Lower leg skin (tissue), 4 donors: ENCODE data around the gene FNDC3A. TPM values are rescaled to one million over a fixed set of nuclear protein-coding genes. Genes with fewer than 3 reads are reported as not detected.

Source experiments
- DNase-seq, 2 donors: peaks; one replicate each; pipeline ENCODE4 v3.0.0-alpha.2; 2019; ENCODE audit warnings: low spot score in 2 of 2
- H3K4me3 ChIP-seq: fragments of 200-600 bp; sonication (generic); 2 replicates; pipeline ENCODE4 v1.5.1; 2017; ENCODE audit warnings: mild to moderate bottlenecking, low read depth; ENCODE audit not compliant: poor library complexity, severe bottlenecking
- POLR2A ChIP-seq, 2 donors: fragments of 450-650 bp; IDR thresholded peaks; one replicate each; pipeline ENCODE4 v1.6.1; 2016 to 2017; ENCODE audit warnings: antibody characterized with exemption in 2 of 2, mild to moderate bottlenecking in 1 of 2, moderate library complexity in 1 of 2
- WGBS, 2 donors: methylation state at CpG; one replicate each; pipeline ENCODE4 v1.1.5; 2018; 5-methylcytosine and 5-hydroxymethylcytosine counted together
- intact Hi-C: fragments of 100-400 bp; cut with DNase I; formaldehyde crosslinking; loops from one replicate; pipeline ENCODE4 v1.15.0; 2023; ENCODE audit warnings: low total_unique reads
- total RNA-seq, 4 donors: library from RNA; depleted of rRNA; stranded (reverse); fragments of >200 nt; gene quantifications; one replicate each; pipeline ENCODE4 v1.1.0, GENCODE V29; 2016
- TF ChIP-seq, protein P1 (sequence below), 3 donors: fragments of 450-650 bp; IDR thresholded peaks; one replicate each; pipeline ENCODE4 v1.5.1; 2016; ENCODE audit warnings: antibody characterized with exemption in 3 of 3, mild to moderate bottlenecking in 3 of 3, moderate library complexity in 2 of 3

The FNDC3A gene, protein sequence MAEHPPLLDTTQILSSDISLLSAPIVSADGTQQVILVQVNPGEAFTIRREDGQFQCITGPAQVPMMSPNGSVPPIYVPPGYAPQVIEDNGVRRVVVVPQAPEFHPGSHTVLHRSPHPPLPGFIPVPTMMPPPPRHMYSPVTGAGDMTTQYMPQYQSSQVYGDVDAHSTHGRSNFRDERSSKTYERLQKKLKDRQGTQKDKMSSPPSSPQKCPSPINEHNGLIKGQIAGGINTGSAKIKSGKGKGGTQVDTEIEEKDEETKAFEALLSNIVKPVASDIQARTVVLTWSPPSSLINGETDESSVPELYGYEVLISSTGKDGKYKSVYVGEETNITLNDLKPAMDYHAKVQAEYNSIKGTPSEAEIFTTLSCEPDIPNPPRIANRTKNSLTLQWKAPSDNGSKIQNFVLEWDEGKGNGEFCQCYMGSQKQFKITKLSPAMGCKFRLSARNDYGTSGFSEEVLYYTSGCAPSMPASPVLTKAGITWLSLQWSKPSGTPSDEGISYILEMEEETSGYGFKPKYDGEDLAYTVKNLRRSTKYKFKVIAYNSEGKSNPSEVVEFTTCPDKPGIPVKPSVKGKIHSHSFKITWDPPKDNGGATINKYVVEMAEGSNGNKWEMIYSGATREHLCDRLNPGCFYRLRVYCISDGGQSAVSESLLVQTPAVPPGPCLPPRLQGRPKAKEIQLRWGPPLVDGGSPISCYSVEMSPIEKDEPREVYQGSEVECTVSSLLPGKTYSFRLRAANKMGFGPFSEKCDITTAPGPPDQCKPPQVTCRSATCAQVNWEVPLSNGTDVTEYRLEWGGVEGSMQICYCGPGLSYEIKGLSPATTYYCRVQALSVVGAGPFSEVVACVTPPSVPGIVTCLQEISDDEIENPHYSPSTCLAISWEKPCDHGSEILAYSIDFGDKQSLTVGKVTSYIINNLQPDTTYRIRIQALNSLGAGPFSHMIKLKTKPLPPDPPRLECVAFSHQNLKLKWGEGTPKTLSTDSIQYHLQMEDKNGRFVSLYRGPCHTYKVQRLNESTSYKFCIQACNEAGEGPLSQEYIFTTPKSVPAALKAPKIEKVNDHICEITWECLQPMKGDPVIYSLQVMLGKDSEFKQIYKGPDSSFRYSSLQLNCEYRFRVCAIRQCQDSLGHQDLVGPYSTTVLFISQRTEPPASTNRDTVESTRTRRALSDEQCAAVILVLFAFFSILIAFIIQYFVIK
- total RNA-seq, result 10 to 100 TPM; 11.4 to 25.5 (median 15.5) TPM

DNA sequence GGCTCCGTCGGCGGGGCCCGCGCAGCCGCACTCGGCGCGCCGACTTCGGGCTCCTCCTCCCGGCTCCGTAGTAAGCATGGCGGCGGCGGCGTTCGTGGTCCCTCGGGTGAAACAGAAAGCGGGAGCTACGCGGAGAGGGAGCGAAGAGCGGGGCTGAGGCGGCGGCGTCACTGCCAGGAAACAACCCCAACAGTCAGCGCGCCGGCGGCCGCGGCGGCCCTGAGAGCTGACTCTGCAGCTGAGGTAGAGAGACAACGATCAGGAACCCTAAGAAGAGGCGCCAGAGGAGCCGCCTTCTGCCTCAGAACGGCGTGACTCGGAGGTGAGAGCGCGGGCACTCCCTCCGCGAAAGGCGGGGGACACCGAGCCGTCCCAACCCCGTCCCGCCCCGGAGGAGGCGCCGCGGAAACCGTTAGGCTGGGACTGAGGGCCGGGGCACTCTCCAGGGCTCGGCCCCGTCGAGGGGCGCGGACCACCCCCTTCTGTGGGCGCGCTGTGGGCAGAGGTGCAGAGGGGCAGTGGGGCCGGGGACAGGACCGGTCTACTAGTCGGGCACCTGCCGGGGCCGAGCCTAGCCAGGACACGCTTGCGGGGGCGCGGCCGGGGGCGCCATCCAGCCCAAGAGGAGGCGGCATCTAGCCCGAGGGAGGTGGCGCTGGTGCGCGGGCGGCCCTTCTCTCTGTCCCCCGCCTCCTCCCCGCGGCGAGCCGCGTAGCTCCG, at the start of gene FNDC3A:
Gene FNDC3A, plus strand, starts transcription at position 57 of the 720 bp plus-strand sequence. CDS start 30,279 bp downstream, outside the sequence.
- TF ChIP-seq POLR2A (IDR thresholded peaks at IDR 0.05), result no peak
- TF ChIP-seq, protein P1, sequence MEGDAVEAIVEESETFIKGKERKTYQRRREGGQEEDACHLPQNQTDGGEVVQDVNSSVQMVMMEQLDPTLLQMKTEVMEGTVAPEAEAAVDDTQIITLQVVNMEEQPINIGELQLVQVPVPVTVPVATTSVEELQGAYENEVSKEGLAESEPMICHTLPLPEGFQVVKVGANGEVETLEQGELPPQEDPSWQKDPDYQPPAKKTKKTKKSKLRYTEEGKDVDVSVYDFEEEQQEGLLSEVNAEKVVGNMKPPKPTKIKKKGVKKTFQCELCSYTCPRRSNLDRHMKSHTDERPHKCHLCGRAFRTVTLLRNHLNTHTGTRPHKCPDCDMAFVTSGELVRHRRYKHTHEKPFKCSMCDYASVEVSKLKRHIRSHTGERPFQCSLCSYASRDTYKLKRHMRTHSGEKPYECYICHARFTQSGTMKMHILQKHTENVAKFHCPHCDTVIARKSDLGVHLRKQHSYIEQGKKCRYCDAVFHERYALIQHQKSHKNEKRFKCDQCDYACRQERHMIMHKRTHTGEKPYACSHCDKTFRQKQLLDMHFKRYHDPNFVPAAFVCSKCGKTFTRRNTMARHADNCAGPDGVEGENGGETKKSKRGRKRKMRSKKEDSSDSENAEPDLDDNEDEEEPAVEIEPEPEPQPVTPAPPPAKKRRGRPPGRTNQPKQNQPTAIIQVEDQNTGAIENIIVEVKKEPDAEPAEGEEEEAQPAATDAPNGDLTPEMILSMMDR (IDR thresholded peaks at IDR 0.05), result no peak
- 1% methylated on average over 22 to 25 of the region's 86 CpGs for WGBS, 2 donors
- peak; percentile 71 to 95 for DNase-seq
- intact Hi-C loops, result no loop called here
- H3K4me3 ChIP-seq, result peak within 1 kb of the TSS; percentile 76

DNA sequence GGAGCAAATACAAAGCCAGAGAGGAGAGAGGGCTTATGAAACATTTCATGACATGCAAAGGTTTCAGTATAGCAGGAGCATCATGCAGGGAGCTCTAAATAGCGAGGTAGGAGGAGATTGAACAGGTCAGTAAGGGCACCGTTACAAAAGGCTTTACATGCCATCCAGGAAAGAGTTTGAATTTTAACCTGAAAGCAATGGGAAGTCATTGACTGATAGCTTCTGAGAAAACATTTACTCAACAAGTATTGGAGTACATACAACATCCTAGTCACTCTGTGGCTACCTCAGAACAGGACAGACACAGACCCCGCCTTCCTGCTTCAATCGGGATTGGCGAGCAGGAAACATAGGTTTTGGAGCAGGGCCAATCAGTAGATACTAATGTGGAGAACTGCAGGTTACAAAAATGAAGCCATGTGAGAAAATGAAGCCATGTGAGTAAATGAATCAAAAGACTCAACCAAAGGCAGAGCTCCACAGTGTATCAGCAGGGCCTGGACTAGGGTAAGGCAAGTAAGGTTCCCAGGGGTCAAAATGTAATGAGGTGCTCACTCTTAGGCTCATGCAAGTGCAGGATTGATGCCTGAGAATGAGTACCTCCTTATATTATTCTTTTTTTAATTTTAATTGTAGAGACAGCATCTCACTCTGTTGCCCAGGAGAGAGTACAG, 46.8 kb upstream of the FNDC3A start:
- no peak overlapping the region for H3K4me3 ChIP-seq
- WGBS, 2 donors, result 86 to 90% methylated on average over 5 of the region's 5 CpGs
- DNase-seq, result no peak
- TF ChIP-seq POLR2A (IDR thresholded peaks at IDR 0.05), result no peak
- TF ChIP-seq, protein P1 (IDR thresholded peaks at IDR 0.05), result no peak
- intact Hi-C loops, result no loop called here

DNA sequence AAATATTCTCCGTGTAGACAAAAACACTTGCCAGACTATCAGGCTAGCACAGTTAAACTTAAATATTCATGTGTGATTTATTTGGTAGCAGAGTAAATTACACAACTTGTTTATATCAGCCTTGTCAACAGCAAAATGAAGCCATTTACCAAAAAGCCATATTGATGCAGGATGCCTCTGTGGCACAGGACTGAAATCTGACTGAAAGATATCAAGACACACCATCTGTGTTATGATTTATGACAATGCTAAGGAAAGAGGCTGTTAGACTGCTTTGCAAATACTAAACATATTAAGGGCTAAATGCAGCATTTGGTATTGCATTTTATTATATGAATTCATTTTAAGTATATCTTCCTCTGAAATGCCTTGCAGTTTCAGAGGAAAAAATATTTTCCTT, 44.8 kb upstream of the FNDC3A start:
- H3K4me3 ChIP-seq, result no peak overlapping the region
- WGBS, 2 donors, result 32 to 47% methylated on average over 1 of the region's 1 CpG
- no peak for DNase-seq
- TF ChIP-seq, protein P1 (IDR thresholded peaks at IDR 0.05), result no peak
- TF ChIP-seq POLR2A (IDR thresholded peaks at IDR 0.05), result no peak
- intact Hi-C loops, result no loop called here

DNA sequence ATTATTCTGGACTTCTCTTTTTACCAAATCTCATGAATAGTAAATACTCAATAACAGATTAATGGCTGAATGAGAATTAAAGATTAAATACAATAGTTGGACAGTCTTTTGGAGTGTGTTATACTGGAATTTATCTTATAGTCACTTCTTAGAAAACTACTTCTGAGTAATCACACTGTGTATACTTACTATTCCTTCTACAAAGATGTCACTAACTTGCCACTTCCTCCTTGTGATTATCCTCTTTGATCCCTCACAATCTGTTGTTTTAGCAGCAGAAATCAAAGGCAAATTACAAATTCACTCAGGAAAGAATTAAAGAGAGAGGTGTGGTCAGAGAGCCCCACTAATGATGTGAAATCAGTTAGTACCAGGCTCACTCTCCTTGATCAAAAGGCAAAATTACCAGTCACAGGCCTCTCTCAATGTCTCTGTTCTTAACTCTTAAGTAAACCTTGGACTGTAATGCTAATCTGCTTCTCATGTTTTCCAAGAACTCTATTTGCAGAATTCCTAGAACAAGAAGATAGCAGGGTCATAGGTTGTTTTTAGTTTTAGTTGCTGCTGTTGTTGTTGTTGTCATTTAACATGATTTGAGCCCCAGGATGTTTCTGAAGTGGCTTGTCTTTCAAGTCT, 37.3 kb upstream of the FNDC3A start:
- no peak overlapping the region for H3K4me3 ChIP-seq
- TF ChIP-seq, protein P1 (IDR thresholded peaks at IDR 0.05), result no peak
- TF ChIP-seq POLR2A (IDR thresholded peaks at IDR 0.05), result no peak
- intact Hi-C loops, result no loop called here
- no peak for DNase-seq
